ENCODE measurements around the gene CPA2. TPM values are rescaled to one million over a fixed set of nuclear protein-coding genes. Genes with fewer than 3 reads are reported as not detected.
"Not testable (repeated sequence)": the region's sequence is repeated elsewhere in the genome, so short reads cannot be mapped to it uniquely, and the experiment has no call there.

The CPA2 gene
- total RNA-seq, 1 experiment from 2014 or later = 1.9 TPM

GRCh38 chr7:130236361-130236760 is 30.3 kb upstream of the CPA2 start:
- not testable (repeated sequence) for H3K27ac ChIP-seq, H3K4me3 ChIP-seq, DNase-seq

GRCh38 chr7:130240240-130240639 is 26.4 kb upstream of the CPA2 start:
- H3K9me3 ChIP-seq (replicated peaks) = no peaks in the 10 kb centered on the region
- no peak overlapping the region for H3K27ac ChIP-seq
- H3K27me3 ChIP-seq = no peaks in the 10 kb centered on the region
- no peaks in the 10 kb centered on the region for H3K36me3 ChIP-seq
- H3K4me1 ChIP-seq = peaks cover 17% of the 10 kb centered on the region
- H3K4me3 ChIP-seq = no peak overlapping the region
- DNase-seq = no peak

More at GRCh38 chr7:130236361-130236760, 30.3 kb upstream of the CPA2 start:
- H3K9me3 ChIP-seq (replicated peaks); H3K27me3 ChIP-seq; H3K36me3 ChIP-seq; H3K4me1 ChIP-seq: not testable (repeated sequence)

GRCh38 chr7:130242198-130243014 is 24.3 kb upstream of the CPA2 start:
- Histone ChIP-seq H3K4me1 (peaks cover 17% of the 10 kb centered on the region), H3K27ac (peak overlapping the region; percentile 53), H3K27me3 (no peaks in the 10 kb centered on the region), H3K4me3 (no peak overlapping the region), H3K9me3 (replicated peaks) (0 out of 2 replicates have a peak, but pooled peaks cover 3% of the 10 kb centered on the region), H3K36me3 (no peaks in the 10 kb centered on the region)
- DNase-seq = peak; percentile 70 to 84

GRCh38 chr7:130243486-130243885 is 23.2 kb upstream of the CPA2 start:
- not testable (repeated sequence) for H3K27ac ChIP-seq; H3K36me3 ChIP-seq; H3K4me3 ChIP-seq; H3K9me3 ChIP-seq (replicated peaks); DNase-seq; H3K27me3 ChIP-seq
- peaks cover 17% of the 10 kb centered on the region for H3K4me1 ChIP-seq

DNA sequence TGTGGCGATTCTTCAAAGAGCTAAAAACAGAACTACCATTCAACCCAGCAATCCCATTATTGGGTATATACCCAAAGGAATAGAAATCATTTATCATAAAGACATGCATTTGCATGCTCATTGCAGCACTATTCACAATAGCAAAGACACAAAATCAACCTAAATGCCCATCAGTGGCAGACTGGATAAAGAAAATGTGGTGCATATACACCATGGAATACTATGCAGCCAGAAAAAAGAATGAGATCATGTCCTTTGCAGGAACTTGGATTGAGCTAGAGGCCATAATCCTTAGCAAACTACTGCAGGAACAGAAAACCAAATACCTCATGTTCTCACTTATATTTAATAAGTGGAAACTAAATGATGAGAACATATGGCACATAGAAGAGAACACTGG is 20.2 kb upstream of the CPA2 start:
- DNase-seq; H3K27ac ChIP-seq; H3K4me3 ChIP-seq; H3K36me3 ChIP-seq; H3K9me3 ChIP-seq (replicated peaks); H3K27me3 ChIP-seq: not testable (repeated sequence)
- H3K4me1 ChIP-seq = peaks cover 17% of the 10 kb centered on the region

- DNase-seq, H3K27ac ChIP-seq, H3K4me3 ChIP-seq, H3K36me3 ChIP-seq, H3K27me3 ChIP-seq, H3K4me1 ChIP-seq: not testable (repeated sequence)
- H3K9me3 ChIP-seq (replicated peaks) = peaks cover 16% of the 10 kb centered on the region
These were observed 17.8 kb upstream of the CPA2 start for GRCh38 chr7:130248842-130249241.

DNA sequence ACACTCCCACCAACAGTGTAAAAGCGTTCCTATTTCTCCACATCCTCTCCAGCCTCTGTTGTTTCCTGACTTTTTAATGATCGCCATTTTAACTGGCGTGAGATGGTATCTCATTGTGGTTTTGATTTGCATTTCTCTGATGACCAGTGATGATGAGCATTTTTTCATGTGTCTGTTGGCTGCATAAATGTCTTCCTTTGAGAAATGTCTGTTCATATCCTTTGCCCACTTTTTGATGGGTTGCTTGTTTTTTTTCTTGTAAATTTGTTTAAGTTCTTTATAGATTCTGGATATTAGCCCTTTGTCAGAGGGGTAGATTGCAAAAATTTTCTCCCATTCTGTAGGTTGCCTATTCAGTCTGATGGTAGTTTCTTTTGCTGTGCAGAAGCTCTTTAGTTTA is 17.0 kb upstream of the CPA2 start:
- not testable (repeated sequence) for H3K4me1 ChIP-seq, H3K27ac ChIP-seq, DNase-seq

GRCh38 chr7:130254555-130254954 is 12.1 kb upstream of the CPA2 start:
- H3K4me1 ChIP-seq = no peaks in the 10 kb centered on the region
- H3K27ac ChIP-seq = no peak overlapping the region
- peaks cover 35% of the 10 kb centered on the region for H3K9me3 ChIP-seq (replicated peaks)
- no peaks in the 10 kb centered on the region for H3K36me3 ChIP-seq
- H3K27me3 ChIP-seq = no peaks in the 10 kb centered on the region
- DNase-seq = no peak
- no peak overlapping the region for H3K4me3 ChIP-seq

More for the DNA sequence above, 17.0 kb upstream of the CPA2 start:
- peaks cover 16% of the 10 kb centered on the region for H3K9me3 ChIP-seq (replicated peaks)
- not testable (repeated sequence) for H3K36me3 ChIP-seq, H3K4me3 ChIP-seq, H3K27me3 ChIP-seq

DNA sequence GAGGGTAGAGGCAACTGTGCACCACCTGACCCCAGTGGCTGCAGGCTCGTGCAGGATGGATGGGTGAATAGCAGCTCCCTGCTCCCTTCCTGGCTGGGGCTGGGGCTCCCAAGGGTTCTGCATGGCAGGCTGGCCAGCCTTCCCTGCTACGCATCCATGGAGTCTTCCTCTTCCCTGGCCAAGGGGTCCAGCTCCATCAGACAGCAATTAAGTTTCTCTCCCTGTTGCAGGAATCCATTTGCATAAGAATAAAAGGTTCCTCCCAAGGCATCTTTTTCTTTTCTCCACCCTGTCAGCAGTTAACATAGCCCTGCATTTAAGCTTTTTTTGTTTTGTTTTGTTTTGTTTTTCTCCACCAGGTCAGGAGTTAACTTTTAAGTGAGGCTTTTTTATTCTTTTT is 10.0 kb upstream of the CPA2 start:
- no peak for DNase-seq
- H3K4me3 ChIP-seq = no peak overlapping the region
- H3K36me3 ChIP-seq = no peaks in the 10 kb centered on the region
- no peaks in the 10 kb centered on the region for H3K27me3 ChIP-seq
- H3K27ac ChIP-seq = no peak overlapping the region
- H3K4me1 ChIP-seq = no peaks in the 10 kb centered on the region
- H3K9me3 ChIP-seq (replicated peaks) = peaks cover 35% of the 10 kb centered on the region

GRCh38 chr7:130258494-130259078 is 8.1 kb upstream of the CPA2 start:
- H3K27me3 ChIP-seq = no peaks in the 10 kb centered on the region
- H3K9me3 ChIP-seq (replicated peaks) = peaks cover 30% of the 10 kb centered on the region
- H3K4me1 ChIP-seq = no peaks in the 10 kb centered on the region
- no peak for DNase-seq
- H3K36me3 ChIP-seq = no peaks in the 10 kb centered on the region
- no peak overlapping the region for H3K4me3 ChIP-seq
- no peak overlapping the region for H3K27ac ChIP-seq

- Histone ChIP-seq H3K4me1 (no peaks in the 10 kb centered on the region), H3K27me3 (no peaks in the 10 kb centered on the region), H3K4me3 (no peak overlapping the region), H3K27ac (no peak overlapping the region), H3K36me3 (no peaks in the 10 kb centered on the region), H3K9me3 (replicated peaks) (peaks cover 22% of the 10 kb centered on the region)
- no peak for DNase-seq
These were observed 4.2 kb upstream of the CPA2 start for GRCh38 chr7:130262448-130262847.

DNA sequence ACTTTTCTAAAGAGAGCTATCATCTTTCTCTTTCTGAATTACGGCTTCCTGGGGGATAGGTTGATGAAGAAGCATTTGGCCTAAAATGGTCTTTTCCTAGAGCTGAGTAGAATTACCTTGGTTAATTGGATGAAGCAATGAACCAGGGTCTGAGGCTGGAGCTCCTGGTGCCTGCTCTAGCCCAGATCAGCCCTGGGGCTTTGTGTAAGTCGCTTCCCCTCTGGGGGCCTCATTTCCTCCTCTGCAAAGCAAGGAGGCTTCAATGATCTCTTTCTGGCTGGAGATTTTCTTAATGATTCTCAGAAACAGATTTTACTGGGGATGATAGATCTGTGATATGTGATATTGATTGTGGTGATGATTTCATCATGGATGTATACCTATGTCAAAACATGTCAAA is 3.5 kb upstream of the CPA2 start:
- H3K36me3 ChIP-seq = no peaks in the 10 kb centered on the region
- no peak overlapping the region for H3K27ac ChIP-seq
- peaks cover 17% of the 10 kb centered on the region for H3K9me3 ChIP-seq (replicated peaks)
- H3K4me1 ChIP-seq = no peaks in the 10 kb centered on the region
- DNase-seq = no peak
- no peaks in the 10 kb centered on the region for H3K27me3 ChIP-seq
- no peak overlapping the region for H3K4me3 ChIP-seq

DNA sequence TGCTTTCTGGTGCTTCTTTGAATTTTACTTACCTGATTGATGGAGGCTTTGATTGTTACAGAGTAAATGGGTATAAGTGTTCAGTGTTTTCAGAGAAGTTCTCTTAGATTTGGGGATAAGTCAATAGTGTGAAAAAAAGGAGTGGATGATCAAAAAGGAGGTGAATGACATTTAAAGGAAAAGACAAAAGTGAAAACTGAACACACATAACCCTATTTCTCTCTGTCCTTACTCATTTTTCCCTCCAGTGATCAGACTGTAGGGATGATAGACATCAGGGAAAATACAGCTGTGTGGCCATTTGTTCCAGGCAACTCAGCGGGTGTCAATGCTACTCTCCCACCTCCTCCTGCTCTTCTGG is 278 bp downstream of the CPA2 start:
- Histone ChIP-seq H3K4me1 (peaks cover 9% of the 10 kb centered on the region), H3K4me3 (no peak overlapping the region), H3K27ac (no peak overlapping the region), H3K9me3 (replicated peaks) (no peaks in the 10 kb centered on the region), H3K36me3 (no peaks in the 10 kb centered on the region), H3K27me3 (no peaks in the 10 kb centered on the region)
- no peak for DNase-seq

GRCh38 chr7:130268463-130269317 is 2.0 kb downstream of the CPA2 start:
- no peak overlapping the region for H3K4me3 ChIP-seq
- H3K36me3 ChIP-seq = no peaks in the 10 kb centered on the region
- no peaks in the 10 kb centered on the region for H3K27me3 ChIP-seq
- H3K27ac ChIP-seq = no peak overlapping the region
- no peaks in the 10 kb centered on the region for H3K9me3 ChIP-seq (replicated peaks)
- no peak for DNase-seq
- H3K4me1 ChIP-seq = peaks cover 15% of the 10 kb centered on the region

- no peak for DNase-seq
- Histone ChIP-seq H3K4me1 (peaks cover 15% of the 10 kb centered on the region), H3K9me3 (replicated peaks) (no peaks in the 10 kb centered on the region), H3K36me3 (no peaks in the 10 kb centered on the region), H3K27ac (no peak overlapping the region), H3K27me3 (no peaks in the 10 kb centered on the region), H3K4me3 (no peak overlapping the region)
These were observed 2.6 kb downstream of the CPA2 start for GRCh38 chr7:130269318-130269694.

All from SJCRH30 (cell line).